Stimulated activated CD8-positive, alpha-beta memory T cell treated with anti-CD3 and anti-CD28 coated beads, Interleukin-15, amount 100 ng/mL, for 1 hour (primary cell): ENCODE measurements around the gene MIPEP.

Experiments
- DNase-seq: peaks from one replicate; pipeline ENCODE4 v3.0.0-alpha.2; 2020; ENCODE audit warnings: low read depth

The MIPEP gene

GRCh38 chr13:23715092-23715761 lies 174.0 kb downstream of the MIPEP start:
- DNase-seq: no peak

DNA sequence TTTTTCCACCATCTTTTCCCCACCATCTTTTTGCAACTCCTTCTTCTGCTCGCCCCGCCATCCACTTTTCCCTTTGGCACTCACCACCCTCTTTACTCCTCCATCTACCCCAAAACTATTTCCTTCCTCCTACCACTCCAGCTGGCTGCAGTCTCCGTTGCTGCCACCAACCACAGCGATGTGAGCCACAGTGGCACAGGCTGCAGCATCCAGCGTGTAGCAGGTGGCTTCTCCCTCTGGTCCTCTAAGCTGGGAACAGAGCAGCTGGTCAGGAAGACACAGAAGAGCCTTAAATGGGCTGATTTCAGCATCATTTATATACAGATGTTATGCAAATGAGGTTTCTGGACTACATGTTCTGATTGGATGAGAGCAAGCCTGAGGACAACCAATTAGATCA lies 174.5 kb downstream of the MIPEP start:
- DNase-seq: no peak

DNA sequence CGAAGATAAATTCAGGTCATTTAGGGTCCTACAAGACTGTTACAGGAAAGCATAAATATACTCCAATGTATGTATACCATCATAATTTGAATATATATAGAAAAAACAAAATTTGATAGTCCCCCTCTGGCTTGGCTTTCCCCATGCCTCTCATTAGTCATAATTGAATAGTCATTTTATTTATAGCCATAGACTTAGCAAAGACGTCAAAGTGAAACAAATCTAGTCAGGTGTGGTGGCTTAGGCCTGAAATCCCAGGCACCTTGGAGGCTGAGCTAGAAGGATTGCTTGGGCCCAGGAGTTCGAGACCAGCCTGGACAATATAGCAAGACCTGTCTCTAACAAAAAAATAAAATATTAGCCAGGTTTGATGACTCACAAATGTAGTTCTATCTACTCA lies 177.8 kb downstream of the MIPEP start:
- DNase-seq: no peak

DNA sequence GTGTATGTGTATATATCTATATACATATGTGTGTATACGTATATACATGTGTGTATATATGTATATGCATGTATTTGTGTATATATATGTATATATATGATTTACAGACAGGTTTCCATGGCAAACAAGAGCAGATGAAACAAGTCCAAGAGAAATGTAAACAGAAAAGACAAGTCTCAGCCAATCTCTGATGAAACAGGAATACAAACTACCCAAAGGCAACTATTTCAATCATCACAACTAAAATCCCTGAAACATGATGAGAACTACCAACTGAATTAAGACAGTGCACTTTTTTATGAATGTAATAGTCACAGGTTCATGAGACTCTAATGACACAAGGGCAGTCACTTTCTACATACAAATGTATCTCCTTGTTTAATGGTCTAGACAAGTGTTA lies 178.8 kb downstream of the MIPEP start:
- no peak for DNase-seq

- DNase-seq: no peak
Measured at GRCh38 chr13:23709536-23709935, 179.7 kb downstream of the MIPEP start.

GRCh38 chr13:23707674-23708073 lies 181.5 kb downstream of the MIPEP start:
- DNase-seq: no peak

- no peak for DNase-seq
Measured at GRCh38 chr13:23705583-23705982, 183.6 kb downstream of the MIPEP start.

- DNase-seq: no peak
Measured at GRCh38 chr13:23703246-23703860, 185.8 kb downstream of the MIPEP start.

- no peak for DNase-seq
Measured at GRCh38 chr13:23701636-23702035, 187.6 kb downstream of the MIPEP start.

DNA sequence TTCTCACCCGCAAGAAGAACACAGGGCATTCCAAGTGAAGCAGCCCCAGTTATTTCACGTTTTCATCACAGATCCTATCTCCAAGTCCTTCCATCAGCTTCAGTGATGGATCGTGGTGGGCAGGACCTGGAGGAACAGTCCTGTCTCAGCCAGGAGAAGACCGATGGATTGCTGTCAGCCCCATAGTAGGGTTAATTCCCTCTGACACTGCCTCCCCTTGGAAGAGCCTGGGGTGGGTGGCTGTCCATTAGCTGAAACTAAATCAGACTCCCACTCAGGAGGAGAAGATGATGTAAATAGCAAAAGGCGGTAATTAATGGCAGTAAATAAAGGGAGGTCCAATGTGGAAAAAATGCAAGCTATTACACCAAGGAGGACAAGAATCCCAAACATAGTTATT lies 188.0 kb downstream of the MIPEP start:
- no peak for DNase-seq

DNA sequence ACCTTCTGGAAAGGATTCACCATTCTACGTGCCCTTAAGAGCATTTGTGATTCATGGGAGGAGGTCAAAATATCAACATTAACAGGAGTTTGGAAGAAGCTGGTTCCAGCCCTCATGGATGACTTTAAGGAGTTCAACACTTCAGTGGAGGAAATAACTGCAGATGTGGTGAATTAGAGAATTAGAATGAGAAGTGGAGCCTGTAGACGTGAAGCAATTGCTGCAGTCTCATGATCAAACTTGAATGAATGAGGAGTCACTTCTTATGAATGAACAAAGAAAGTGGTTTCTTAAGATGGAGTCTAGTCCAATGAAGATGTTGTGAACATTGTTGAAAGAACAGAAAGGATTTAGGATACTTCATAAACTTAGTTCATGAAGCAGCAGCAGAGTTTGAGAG lies 189.9 kb downstream of the MIPEP start:
- no peak for DNase-seq

GRCh38 chr13:23697772-23698313 lies 191.4 kb downstream of the MIPEP start:
- no peak for DNase-seq

- DNase-seq: no peak
Measured at GRCh38 chr13:23696610-23697009, 192.6 kb downstream of the MIPEP start.

GRCh38 chr13:23695711-23696464 lies 193.3 kb downstream of the MIPEP start:
- DNase-seq: peak; percentile 23

GRCh38 chr13:23695196-23695595 lies 194.0 kb downstream of the MIPEP start:
- DNase-seq: no peak

DNA sequence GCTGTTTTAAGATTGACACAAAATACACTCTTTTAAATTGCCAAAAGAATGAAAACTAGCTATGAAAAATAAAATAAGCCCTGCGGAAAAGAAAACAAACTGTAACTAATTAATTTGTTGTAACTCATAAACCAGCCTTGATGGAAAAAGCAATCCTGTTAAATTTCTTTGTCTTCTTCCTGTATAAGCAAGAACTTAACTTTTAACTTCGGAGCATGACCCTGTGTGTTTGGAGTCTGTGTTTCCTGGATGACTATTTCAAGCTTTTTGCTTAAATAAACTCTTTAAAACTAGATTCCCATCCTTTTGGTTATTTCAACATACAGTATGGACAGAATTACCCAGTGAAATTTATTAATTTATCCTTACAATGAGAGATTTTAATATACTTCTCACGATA lies 196.4 kb downstream of the MIPEP start:
- no peak for DNase-seq

- DNase-seq: no peak
Measured at GRCh38 chr13:23690668-23691067, 198.5 kb downstream of the MIPEP start.

- DNase-seq: no peak
Measured at GRCh38 chr13:23688336-23688735, 200.9 kb downstream of the MIPEP start.

- no peak for DNase-seq
Measured at GRCh38 chr13:23687614-23688013, 201.6 kb downstream of the MIPEP start.

- DNase-seq: no peak
Measured at GRCh38 chr13:23686948-23687347, 202.3 kb downstream of the MIPEP start.

DNA sequence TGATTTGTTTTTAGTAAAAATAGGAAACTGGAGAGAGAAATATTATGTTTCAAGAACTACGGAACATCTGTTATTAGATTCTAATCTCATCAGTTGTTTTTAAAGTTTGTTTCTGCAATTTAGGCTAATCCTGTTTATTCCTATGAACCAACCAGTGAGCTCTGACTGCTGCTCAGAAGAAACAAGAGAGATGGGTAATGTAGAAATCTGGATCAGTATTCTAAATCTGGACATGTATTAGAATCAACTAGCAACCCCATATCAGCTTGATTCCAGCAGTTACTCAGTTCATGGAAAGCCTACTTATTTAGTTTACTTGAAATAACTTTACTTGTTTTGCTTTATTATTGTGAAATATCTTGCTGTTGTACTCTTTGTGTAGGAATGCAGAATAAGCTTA lies 203.8 kb downstream of the MIPEP start:
- no peak for DNase-seq

- no peak for DNase-seq
Measured at GRCh38 chr13:23684647-23685046, 204.6 kb downstream of the MIPEP start.

DNA sequence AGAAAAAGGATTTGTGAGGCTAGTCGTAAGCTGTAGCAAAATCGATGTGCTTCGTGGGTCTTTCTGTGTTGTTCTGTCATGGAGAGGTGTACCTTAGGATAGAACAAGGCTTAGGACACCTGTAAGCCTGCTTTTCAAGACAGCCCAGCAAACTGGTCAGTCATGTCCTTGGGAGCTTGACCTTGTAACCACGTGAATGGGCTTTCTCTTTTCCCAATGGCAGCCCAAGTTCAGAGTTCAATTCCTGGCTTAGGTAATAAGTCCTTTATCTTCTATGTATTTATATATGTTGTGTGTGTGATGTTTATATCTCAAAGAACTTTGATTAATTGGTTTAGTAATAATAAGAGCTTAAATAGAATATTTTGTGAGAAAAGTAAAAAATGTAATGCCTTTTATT lies 206.1 kb downstream of the MIPEP start:
- DNase-seq: no peak
